Esophagus (tissue), 2 donors: ENCODE measurements around the gene ENPP4. TPM values are rescaled to one million over a fixed set of nuclear protein-coding genes. Genes with fewer than 3 reads are reported as not detected.
A peak's percentile ranks its signal among the peaks of the same experiment; 100 is the strongest.
"Not testable (repeated sequence)": the region's sequence is repeated elsewhere in the genome, so short reads cannot be mapped to it uniquely, and the experiment has no call there.

Experiments
- H3K27ac ChIP-seq, 2 donors: one replicate each; pipeline ENCODE4 v1.5.1; 2013; ENCODE audit warnings: low read depth in 2 of 2, mild to moderate bottlenecking in 2 of 2, inconsistent platforms in 1 of 2, low read length in 1 of 2, moderate library complexity in 1 of 2
- H3K27me3 ChIP-seq, 2 donors: one replicate each; pipeline ENCODE4 v1.6.1; 2013; ENCODE audit warnings: low read length in 2 of 2, control low read depth in 1 of 2, mild to moderate bottlenecking in 1 of 2; ENCODE audit not compliant: insufficient read depth in 2 of 2, control insufficient read depth in 1 of 2
- H3K36me3 ChIP-seq, 2 donors: one replicate each; pipeline ENCODE4 v1.6.1; 2013; ENCODE audit warnings: low read length in 1 of 2; ENCODE audit not compliant: control insufficient read depth in 2 of 2, insufficient read depth in 2 of 2
- H3K4me1 ChIP-seq, 2 donors: one replicate each; pipeline ENCODE4 v1.6.1; 2013; ENCODE audit warnings: low read length in 1 of 2; ENCODE audit not compliant: control insufficient read depth in 2 of 2, insufficient read depth in 2 of 2
- H3K4me3 ChIP-seq, 2 donors: one replicate each; pipeline ENCODE4 v1.5.1; 2013; ENCODE audit warnings: low read length in 2 of 2, mild to moderate bottlenecking in 2 of 2, low read depth in 1 of 2, moderate library complexity in 1 of 2
- H3K9me3 ChIP-seq, 2 donors: one replicate each; pipeline ENCODE4 v1.6.1; 2013; ENCODE audit warnings: mild to moderate bottlenecking in 2 of 2, low read depth in 1 of 2, low read length in 1 of 2, moderate library complexity in 1 of 2; ENCODE audit not compliant: control insufficient read depth in 2 of 2, insufficient read depth in 1 of 2
- WGBS, 2 donors: extraction: QIAGEN DNeasy Blood & Tissue Kit; methylation state at CpG; one replicate each; pipeline ENCODE4 v1.1.7; 2013; 5-methylcytosine and 5-hydroxymethylcytosine counted together
- polyA plus RNA-seq, 2 donors: library from polyadenylated mRNA; stranded (reverse); fragments of 200-250 nt; gene quantifications; one replicate each; pipeline ENCODE4 v1.2.3, GENCODE V29; 2013
- donor health status: healthy with polysubstance abuse.
- donor health status: Bipolar disorder and iron deficiency.

Gene ENPP4
- polyA plus RNA-seq, 2 donors, result 0.67 to 1.1 TPM

- not testable (repeated sequence) for H3K4me1 ChIP-seq, H3K27ac ChIP-seq, H3K4me3 ChIP-seq, H3K36me3 ChIP-seq, H3K9me3 ChIP-seq, H3K27me3 ChIP-seq
- WGBS, 2 donors, result 94 to 95% methylated on average over 3 of the region's 3 CpGs
Observed at GRCh38 chr6:46149066-46149465, 19.3 kb downstream of the ENPP4 start.

GRCh38 chr6:46156701-46157100 lies 26.9 kb downstream of the ENPP4 start:
- Histone ChIP-seq H3K4me1 (no peaks in the 10 kb centered on the region), H3K27ac (no peak overlapping the region), H3K4me3 (no peak overlapping the region), H3K36me3 (no peaks in the 10 kb centered on the region), H3K9me3 (no peaks in the 10 kb centered on the region), H3K27me3 (no peaks in the 10 kb centered on the region)

GRCh38 chr6:46159229-46159628 lies 29.4 kb downstream of the ENPP4 start:
- Histone ChIP-seq H3K27me3 (no peaks in the 10 kb centered on the region), H3K4me3 (no peak overlapping the region), H3K36me3 (no peaks in the 10 kb centered on the region), H3K4me1 (no peaks in the 10 kb centered on the region), H3K27ac (no peak overlapping the region), H3K9me3 (no peaks in the 10 kb centered on the region)

DNA sequence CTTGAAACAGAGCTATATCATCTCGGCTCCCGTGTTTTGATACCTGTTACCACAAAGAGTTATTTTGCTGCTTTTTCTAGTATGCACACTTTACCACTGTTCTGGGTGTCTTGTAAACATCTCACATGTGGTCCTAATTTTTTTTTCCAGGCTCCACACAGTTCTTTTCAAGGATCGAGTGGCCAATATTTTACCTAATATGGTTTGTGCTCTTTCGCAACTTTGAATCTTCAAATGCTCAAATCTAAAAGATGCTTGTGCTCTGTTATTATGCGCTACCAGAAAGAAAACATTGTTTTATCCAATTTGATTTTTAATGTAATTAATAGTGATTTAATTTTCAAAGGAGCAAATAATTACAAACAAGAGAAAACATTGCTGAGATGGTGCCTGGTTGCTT lies 30.3 kb downstream of the ENPP4 start:
- H3K36me3 ChIP-seq, result no peaks in the 10 kb centered on the region
- 92% methylated on average over 5 of the region's 5 CpGs for WGBS, 2 donors
- H3K27ac ChIP-seq, result no peak overlapping the region
- no peak overlapping the region for H3K4me3 ChIP-seq
- no peaks in the 10 kb centered on the region for H3K27me3 ChIP-seq
- H3K9me3 ChIP-seq, result no peaks in the 10 kb centered on the region
- H3K4me1 ChIP-seq, result no peaks in the 10 kb centered on the region

- H3K9me3 ChIP-seq, result peaks cover 0 to 3% of the 10 kb centered on the region in 2 donors
- peak within 1 kb of the TSS; percentile 54 to 60 for H3K4me3 ChIP-seq
- WGBS, 2 donors, result 1% methylated on average over 49 of the region's 49 CpGs
- H3K27me3 ChIP-seq, result peaks cover 0 to 2% of the 10 kb centered on the region in 2 donors
- peaks cover 0 to 2% of the 10 kb centered on the region in 2 donors for H3K4me1 ChIP-seq
- H3K27ac ChIP-seq, result no peak within 1 kb of the TSS
- H3K36me3 ChIP-seq, result no peaks in the 10 kb centered on the region
Observed at GRCh38 chr6:46170357-46171289, 40.8 kb downstream of the ENPP4 start, which contains the start of gene ENPP5. TSS of gene ENPP5 (minus strand) at chr6:46170980. CDS start at chr6:46168262, 2,718 bp downstream.

GRCh38 chr6:46172176-46172575 lies 42.4 kb downstream of the ENPP4 start:
- Histone ChIP-seq H3K27ac (no peak overlapping the region), H3K27me3 (peaks cover 0 to 2% of the 10 kb centered on the region in 2 donors), H3K36me3 (no peaks in the 10 kb centered on the region), H3K4me3 (no peak overlapping the region), H3K4me1 (peaks cover 0 to 2% of the 10 kb centered on the region in 2 donors), H3K9me3 (peaks cover 0 to 3% of the 10 kb centered on the region in 2 donors)
- WGBS, 2 donors, result 53 to 67% methylated on average over 4 of the region's 4 CpGs

GRCh38 chr6:46174904-46175303 lies 45.1 kb downstream of the ENPP4 start:
- Histone ChIP-seq H3K27me3 (peaks cover 0 to 2% of the 10 kb centered on the region in 2 donors), H3K36me3 (no peaks in the 10 kb centered on the region), H3K27ac (no peak overlapping the region), H3K9me3 (peaks cover 0 to 3% of the 10 kb centered on the region in 2 donors), H3K4me1 (peaks cover 0 to 2% of the 10 kb centered on the region in 2 donors), H3K4me3 (no peak overlapping the region)
- 73 to 74% methylated on average over 3 of the region's 3 CpGs for WGBS, 2 donors

- peaks cover 0 to 1% of the 10 kb centered on the region in 2 donors for H3K4me1 ChIP-seq
- no peaks in the 10 kb centered on the region for H3K36me3 ChIP-seq
- WGBS, 2 donors, result 82 to 84% methylated on average over 4 of the region's 4 CpGs
- no peak overlapping the region for H3K4me3 ChIP-seq
- H3K9me3 ChIP-seq, result peaks cover 0 to 1% of the 10 kb centered on the region in 2 donors
- H3K27ac ChIP-seq, result no peak overlapping the region
- peaks cover 0 to 2% of the 10 kb centered on the region in 2 donors for H3K27me3 ChIP-seq
Observed at GRCh38 chr6:46175446-46175845, 45.7 kb downstream of the ENPP4 start.

GRCh38 chr6:46175976-46176375 lies 46.2 kb downstream of the ENPP4 start:
- no peak overlapping the region for H3K4me3 ChIP-seq
- no peak overlapping the region for H3K27ac ChIP-seq
- H3K4me1 ChIP-seq, result no peaks in the 10 kb centered on the region
- no peaks in the 10 kb centered on the region for H3K36me3 ChIP-seq
- no peaks in the 10 kb centered on the region for H3K9me3 ChIP-seq
- no peaks in the 10 kb centered on the region for H3K27me3 ChIP-seq
- WGBS, 2 donors, result 53 to 67% methylated on average over 3 of the region's 3 CpGs

GRCh38 chr6:46184114-46184513 lies 54.3 kb downstream of the ENPP4 start:
- H3K9me3 ChIP-seq, result no peaks in the 10 kb centered on the region
- 46 to 63% methylated on average over 4 of the region's 4 CpGs for WGBS, 2 donors
- no peaks in the 10 kb centered on the region for H3K27me3 ChIP-seq
- H3K27ac ChIP-seq, result no peak overlapping the region
- no peak overlapping the region for H3K4me3 ChIP-seq
- H3K4me1 ChIP-seq, result no peaks in the 10 kb centered on the region
- no peaks in the 10 kb centered on the region for H3K36me3 ChIP-seq
